ENCODE results near the gene WWP2. TPM values are rescaled to one million over a fixed set of nuclear protein-coding genes. Genes with fewer than 3 reads are reported as not detected.

Gene WWP2
- total RNA-seq, 1 experiment from 2014 or later, result 40.2 TPM

GRCh38 chr16:69745959-69746358 is 16.2 kb upstream of the WWP2 start:
- no peak overlapping the region for H3K14ac ChIP-seq (ENCODE audit: insufficient read depth, low read length)
- no peak overlapping the region for H2BK20ac ChIP-seq (ENCODE audit: low read depth, low read length, poor library complexity, severe bottlenecking)
- H3K4me1 ChIP-seq (ENCODE audit: insufficient read depth, low read length), result no peaks in the 10 kb centered on the region
- H3K4ac ChIP-seq (ENCODE audit: low read depth, low read length), result no peak overlapping the region
- no peaks in the 10 kb centered on the region for H3K79me1 ChIP-seq (ENCODE audit: insufficient read depth, low read depth, low read length, poor library complexity, severe bottlenecking)
- no peak overlapping the region for H2AK5ac ChIP-seq (ENCODE audit: insufficient read length, low read length)
- H3K18ac ChIP-seq (ENCODE audit: insufficient read length, low read depth, low read length), result no peak overlapping the region
- H3T11ph ChIP-seq (ENCODE audit: low read length), result no peak overlapping the region
- H2BK15ac ChIP-seq (ENCODE audit: low read depth, low read length), result no peak overlapping the region
- H3K27ac ChIP-seq (ENCODE audit: insufficient read length, low read depth, low read length), result no peak overlapping the region
- H3K23me2 ChIP-seq (ENCODE audit: insufficient read length, low read depth, low read length, poor library complexity, severe bottlenecking), result no peaks in the 10 kb centered on the region
- no peaks in the 10 kb centered on the region for H3K9me3 Mint-ChIP-seq
- whole genome bisulfite sequencing (ENCODE audit: extremely low coverage, insufficient read length, low lambda C conversion rate), result no CpG with 5 or more reads among the region's 10 CpGs
- no peak overlapping the region for H4K91ac ChIP-seq (ENCODE audit: insufficient read length, low read depth, low read length)
- H3K4me1 Mint-ChIP-seq, result no peaks in the 10 kb centered on the region
- H4K20me1 ChIP-seq (ENCODE audit: control insufficient read depth, insufficient read depth, insufficient read length), result no peaks in the 10 kb centered on the region
- H4K5ac ChIP-seq (ENCODE audit: insufficient read length, low read depth, low read length), result no peak overlapping the region
- DNase-seq, result no peak
- peaks cover 1% of the 10 kb centered on the region; the same call in 1 of the 2 replicates for H3K27me3 Mint-ChIP-seq (ENCODE audit: low read depth)
- peaks cover 72 to 95% (median 91%) of the 10 kb centered on the region in 3 experiments; a peak in 6 of 7 replicates for H3K36me3 Mint-ChIP-seq (ENCODE audit: insufficient read depth in 1 of 3, low read depth in 3 of 3)
- no peak overlapping the region for H2BK12ac ChIP-seq (ENCODE audit: insufficient read length, low read depth, low read length)
- no peak overlapping the region for H3K4me2 ChIP-seq (ENCODE audit: insufficient read depth, insufficient read length, low read length)
- no peak overlapping the region for H3K9ac ChIP-seq (ENCODE audit: extremely low read depth, insufficient read length, low read length)
- no peaks in the 10 kb centered on the region for H3K79me2 ChIP-seq (ENCODE audit: insufficient read depth, low read length)
- H2BK5ac ChIP-seq (ENCODE audit: insufficient read length, low read length), result no peak overlapping the region
- H3K9me3 ChIP-seq (ENCODE audit: control insufficient read depth, low read depth, low read length), result no peaks in the 10 kb centered on the region
- no peak overlapping the region for H4K8ac ChIP-seq (replicated peaks; ENCODE audit: insufficient read length, low read depth, low read length)
- no peak overlapping the region for H2AFZ ChIP-seq (ENCODE audit: low read length)
- no peak overlapping the region for H2BK120ac ChIP-seq (ENCODE audit: low read depth, low read length, poor library complexity, severe bottlenecking)
- H3K4me3 Mint-ChIP-seq, result no peak overlapping the region
- TF ChIP-seq, protein P1, sequence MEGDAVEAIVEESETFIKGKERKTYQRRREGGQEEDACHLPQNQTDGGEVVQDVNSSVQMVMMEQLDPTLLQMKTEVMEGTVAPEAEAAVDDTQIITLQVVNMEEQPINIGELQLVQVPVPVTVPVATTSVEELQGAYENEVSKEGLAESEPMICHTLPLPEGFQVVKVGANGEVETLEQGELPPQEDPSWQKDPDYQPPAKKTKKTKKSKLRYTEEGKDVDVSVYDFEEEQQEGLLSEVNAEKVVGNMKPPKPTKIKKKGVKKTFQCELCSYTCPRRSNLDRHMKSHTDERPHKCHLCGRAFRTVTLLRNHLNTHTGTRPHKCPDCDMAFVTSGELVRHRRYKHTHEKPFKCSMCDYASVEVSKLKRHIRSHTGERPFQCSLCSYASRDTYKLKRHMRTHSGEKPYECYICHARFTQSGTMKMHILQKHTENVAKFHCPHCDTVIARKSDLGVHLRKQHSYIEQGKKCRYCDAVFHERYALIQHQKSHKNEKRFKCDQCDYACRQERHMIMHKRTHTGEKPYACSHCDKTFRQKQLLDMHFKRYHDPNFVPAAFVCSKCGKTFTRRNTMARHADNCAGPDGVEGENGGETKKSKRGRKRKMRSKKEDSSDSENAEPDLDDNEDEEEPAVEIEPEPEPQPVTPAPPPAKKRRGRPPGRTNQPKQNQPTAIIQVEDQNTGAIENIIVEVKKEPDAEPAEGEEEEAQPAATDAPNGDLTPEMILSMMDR (conservative IDR thresholded peaks at IDR 0.05), result no peak
- no peak overlapping the region for H3K56ac ChIP-seq (ENCODE audit: insufficient read length, low read depth, low read length)
- no peaks in the 10 kb centered on the region for H3K27me3 ChIP-seq (ENCODE audit: insufficient read depth, low read length)
- no peak overlapping the region for H3K23ac ChIP-seq (ENCODE audit: insufficient read length, low read depth, low read length)
- no peak overlapping the region for H3K27ac Mint-ChIP-seq

Data from H9 (cell line).